Measurements from ENCODE around the gene SLC8A3. TPM values are rescaled to one million over a fixed set of nuclear protein-coding genes. Genes with fewer than 3 reads are reported as not detected.

The SLC8A3 gene
- total RNA-seq, 3 donors from 2014 or later (not counting 1 experiment from before 2014, with no cell fraction given) = 0.30 to 0.56 (median 0.32) TPM

GRCh38 chr14:70140614-70141013 is 48.1 kb downstream of the SLC8A3 start:
- Mint-ChIP-seq H3K4me3 (no peak overlapping the region), H3K27me3 (ENCODE audit: low read depth in 2 of 2) (peaks cover 8 to 11% of the 10 kb centered on the region in 2 donors), H3K9me3 (no peaks in the 10 kb centered on the region), H3K4me1 (no peaks in the 10 kb centered on the region), H3K27ac (no peak overlapping the region), H3K36me3 (no peaks in the 10 kb centered on the region)
- ATAC-seq (no peak), DNase-seq (no peak)
- H3K9me3 ChIP-seq (ENCODE audit: control insufficient read depth, insufficient read depth, low read length) = no peaks in the 10 kb centered on the region
- H3K36me3 ChIP-seq (ENCODE audit: control insufficient read depth, insufficient read depth, low read length) = no peaks in the 10 kb centered on the region
- TF ChIP-seq CTCF (IDR thresholded peaks at IDR 0.05) = no peak
- H3K27ac ChIP-seq (ENCODE audit: low read length) = no peak overlapping the region
- H3K4me3 ChIP-seq (ENCODE audit: low read length) = no peak overlapping the region
- no peaks in the 10 kb centered on the region for H3K27me3 ChIP-seq (ENCODE audit: control insufficient read depth, insufficient read depth, low read length)
- 65% methylated on average over 1 of the region's 1 CpG for WGBS (ENCODE audit: insufficient coverage)
- intact Hi-C loops (cut with micrococcal nuclease) = no loop called here
- H3K4me1 ChIP-seq (ENCODE audit: control insufficient read depth, insufficient read depth, low read length) = no peaks in the 10 kb centered on the region

GRCh38 chr14:70139384-70139783 is 49.4 kb downstream of the SLC8A3 start:
- no peak overlapping the region for H3K4me3 Mint-ChIP-seq
- Histone ChIP-seq H3K4me1 (ENCODE audit: control insufficient read depth, insufficient read depth, low read length) (no peaks in the 10 kb centered on the region), H3K9me3 (ENCODE audit: control insufficient read depth, insufficient read depth, low read length) (no peaks in the 10 kb centered on the region), H3K4me3 (ENCODE audit: low read length) (no peak overlapping the region), H3K36me3 (ENCODE audit: control insufficient read depth, insufficient read depth, low read length) (no peaks in the 10 kb centered on the region), H3K27me3 (ENCODE audit: control insufficient read depth, insufficient read depth, low read length) (no peaks in the 10 kb centered on the region), H3K27ac (ENCODE audit: low read length) (no peak overlapping the region)
- DNase-seq (no peak), ATAC-seq (no peak)
- H3K9me3 Mint-ChIP-seq = no peaks in the 10 kb centered on the region
- peaks cover 8 to 13% of the 10 kb centered on the region in 2 donors for H3K27me3 Mint-ChIP-seq (ENCODE audit: low read depth in 2 of 2)
- WGBS (ENCODE audit: insufficient coverage) = 83% methylated on average over 5 of the region's 5 CpGs
- H3K27ac Mint-ChIP-seq = no peak overlapping the region
- intact Hi-C loops (cut with micrococcal nuclease) = no loop called here
- no peaks in the 10 kb centered on the region for H3K36me3 Mint-ChIP-seq
- H3K4me1 Mint-ChIP-seq = no peaks in the 10 kb centered on the region
- TF ChIP-seq CTCF (IDR thresholded peaks at IDR 0.05) = no peak

- Histone ChIP-seq H3K36me3 (ENCODE audit: control insufficient read depth, insufficient read depth, low read length) (no peaks in the 10 kb centered on the region), H3K27me3 (ENCODE audit: control insufficient read depth, insufficient read depth, low read length) (no peaks in the 10 kb centered on the region), H3K4me3 (ENCODE audit: low read length) (no peak overlapping the region), H3K9me3 (ENCODE audit: control insufficient read depth, insufficient read depth, low read length) (no peaks in the 10 kb centered on the region), H3K4me1 (ENCODE audit: control insufficient read depth, insufficient read depth, low read length) (no peaks in the 10 kb centered on the region), H3K27ac (ENCODE audit: low read length) (no peak overlapping the region)
- H3K36me3 Mint-ChIP-seq = no peaks in the 10 kb centered on the region
- ATAC-seq (no peak), DNase-seq (no peak)
- no peak for TF ChIP-seq CTCF (IDR thresholded peaks at IDR 0.05)
- 92% methylated on average over 3 of the region's 3 CpGs for WGBS (ENCODE audit: insufficient coverage)
- intact Hi-C loops (cut with micrococcal nuclease) = no loop called here
- no peaks in the 10 kb centered on the region for H3K9me3 Mint-ChIP-seq
- no peak overlapping the region for H3K4me3 Mint-ChIP-seq
- no peaks in the 10 kb centered on the region for H3K4me1 Mint-ChIP-seq
- H3K27ac Mint-ChIP-seq = no peak overlapping the region
- H3K27me3 Mint-ChIP-seq (ENCODE audit: low read depth in 2 of 2) = peaks cover 8 to 13% of the 10 kb centered on the region in 2 donors
Observed at GRCh38 chr14:70137788-70138187, 51.0 kb downstream of the SLC8A3 start.

GRCh38 chr14:70133461-70133860 is 55.3 kb downstream of the SLC8A3 start:
- no peaks in the 10 kb centered on the region for H3K9me3 ChIP-seq (ENCODE audit: control insufficient read depth, insufficient read depth, low read length)
- H3K27me3 Mint-ChIP-seq (ENCODE audit: low read depth in 2 of 2) = peaks cover 9 to 15% of the 10 kb centered on the region in 2 donors
- H3K36me3 Mint-ChIP-seq = no peaks in the 10 kb centered on the region
- no peak for ATAC-seq
- no peak overlapping the region for H3K27ac ChIP-seq (ENCODE audit: low read length)
- no peaks in the 10 kb centered on the region for H3K9me3 Mint-ChIP-seq
- H3K4me1 Mint-ChIP-seq = no peaks in the 10 kb centered on the region
- H3K27ac Mint-ChIP-seq = no peak overlapping the region
- no peak overlapping the region for H3K4me3 ChIP-seq (ENCODE audit: low read length)
- 84% methylated on average over 2 of the region's 2 CpGs for WGBS (ENCODE audit: insufficient coverage)
- no peaks in the 10 kb centered on the region for H3K36me3 ChIP-seq (ENCODE audit: control insufficient read depth, insufficient read depth, low read length)
- H3K4me1 ChIP-seq (ENCODE audit: control insufficient read depth, insufficient read depth, low read length) = no peaks in the 10 kb centered on the region
- TF ChIP-seq CTCF (IDR thresholded peaks at IDR 0.05) = no peak
- H3K4me3 Mint-ChIP-seq = no peak overlapping the region
- no peak for DNase-seq
- no peaks in the 10 kb centered on the region for H3K27me3 ChIP-seq (ENCODE audit: control insufficient read depth, insufficient read depth, low read length)
- intact Hi-C loops (cut with micrococcal nuclease) = no loop called here

Measured in natural killer cell (primary cell).